Activated CD8-positive, alpha-beta memory T cell treated with anti-CD3 and anti-CD28 coated beads, Interleukin-2, amount 50 U/mL, for 24 hours (primary cell): Measurements from ENCODE around the gene CARD8.

Experiments
- DNase-seq: peaks from one replicate; pipeline ENCODE4 v3.0.0-alpha.2; 2020; ENCODE audit errors: extremely low read depth

The CARD8 gene

DNA sequence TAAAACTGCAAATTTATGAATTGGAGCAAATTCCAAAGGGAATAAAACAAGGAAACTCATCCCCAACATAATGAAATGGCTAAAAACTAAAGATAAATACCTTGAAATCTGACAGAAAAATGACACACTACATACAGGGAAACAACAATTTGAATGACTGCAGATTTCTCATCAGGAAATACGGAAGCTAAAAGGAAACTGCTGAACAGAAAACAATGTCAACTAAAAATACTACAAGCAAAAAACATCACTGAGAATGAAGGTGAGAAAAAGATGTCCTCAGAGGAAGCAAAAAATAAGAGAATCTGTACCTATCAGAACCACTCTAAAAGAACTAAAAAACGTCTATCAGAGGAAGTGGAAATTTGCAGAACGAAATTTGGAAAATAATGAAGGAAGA lies 45.7 kb downstream of the CARD8 start:
- DNase-seq: no peak

DNA sequence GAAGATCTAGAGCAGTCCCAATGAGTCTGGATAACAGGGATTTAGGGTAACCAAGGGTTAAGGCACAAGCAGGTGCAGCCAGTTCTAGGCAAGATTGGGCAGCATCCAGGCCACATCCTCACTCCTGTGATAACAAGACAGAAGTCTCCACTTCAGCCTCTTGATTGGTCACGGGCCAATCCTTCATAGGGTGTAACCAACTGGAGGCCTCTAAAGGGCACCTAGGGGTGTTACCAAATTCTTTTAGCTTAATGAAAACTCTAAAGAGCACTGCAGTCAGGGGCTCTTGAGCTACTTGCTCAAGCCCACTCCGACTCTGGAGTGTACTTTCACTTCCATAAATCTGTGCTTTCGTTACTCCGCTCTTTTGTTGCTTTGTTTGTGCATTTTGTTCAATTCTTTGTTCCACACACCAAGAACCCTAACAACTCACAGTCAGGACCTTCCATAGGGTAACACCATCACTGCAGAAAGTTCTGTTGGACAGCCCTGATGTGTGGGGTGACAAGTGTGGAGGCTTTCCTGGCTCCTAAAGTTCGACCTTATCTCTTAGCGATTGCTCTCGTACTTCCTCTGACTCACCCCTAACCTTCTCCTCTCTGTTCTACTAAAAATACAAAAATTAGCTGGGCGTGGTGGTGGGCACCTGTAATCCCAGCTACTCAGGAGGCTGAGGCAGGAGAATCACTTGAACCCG lies 49.2 kb downstream of the CARD8 start:
- no peak for DNase-seq

DNA sequence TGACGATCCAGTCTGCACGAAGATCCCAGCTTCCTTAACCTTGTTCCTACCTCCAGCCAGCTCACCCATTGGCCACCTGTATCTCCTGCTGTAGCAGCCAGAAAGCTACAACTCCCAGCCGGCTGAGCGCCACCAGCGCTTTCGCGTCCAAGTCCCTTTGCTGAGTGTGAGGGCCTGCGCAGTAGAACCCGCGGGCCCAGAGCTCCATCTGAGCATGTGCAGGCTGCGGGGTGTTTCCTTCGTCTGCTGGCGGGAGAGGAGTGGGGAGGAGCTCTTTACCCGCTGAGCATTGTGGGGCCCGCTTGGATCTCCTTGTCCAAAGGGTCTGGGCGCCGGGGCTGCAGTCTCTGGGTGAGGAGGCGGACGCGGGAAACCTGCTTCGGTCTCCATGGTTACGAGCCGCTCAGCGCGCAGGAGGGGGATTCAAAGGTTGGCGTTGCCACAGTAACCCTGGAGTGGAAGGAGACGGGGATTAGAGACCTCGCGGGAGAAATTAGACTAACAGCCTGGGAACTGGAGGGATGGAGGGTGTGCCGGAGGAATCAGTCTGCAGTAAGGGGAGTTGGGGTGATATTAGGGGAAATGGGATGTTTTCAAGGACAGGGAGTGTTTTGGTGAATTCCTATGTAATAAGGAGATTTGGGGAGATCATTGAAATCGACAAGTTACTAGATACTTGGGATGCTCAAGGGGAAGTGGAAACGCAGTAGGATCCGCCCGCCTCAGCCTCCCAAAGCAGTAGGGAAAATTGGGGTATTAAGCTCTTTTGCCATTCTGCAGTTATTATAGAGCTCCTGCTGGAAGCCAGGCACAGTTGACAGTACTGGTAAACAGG lies 51.7 kb downstream of the CARD8 start:
- peak; percentile 86 for DNase-seq

DNA sequence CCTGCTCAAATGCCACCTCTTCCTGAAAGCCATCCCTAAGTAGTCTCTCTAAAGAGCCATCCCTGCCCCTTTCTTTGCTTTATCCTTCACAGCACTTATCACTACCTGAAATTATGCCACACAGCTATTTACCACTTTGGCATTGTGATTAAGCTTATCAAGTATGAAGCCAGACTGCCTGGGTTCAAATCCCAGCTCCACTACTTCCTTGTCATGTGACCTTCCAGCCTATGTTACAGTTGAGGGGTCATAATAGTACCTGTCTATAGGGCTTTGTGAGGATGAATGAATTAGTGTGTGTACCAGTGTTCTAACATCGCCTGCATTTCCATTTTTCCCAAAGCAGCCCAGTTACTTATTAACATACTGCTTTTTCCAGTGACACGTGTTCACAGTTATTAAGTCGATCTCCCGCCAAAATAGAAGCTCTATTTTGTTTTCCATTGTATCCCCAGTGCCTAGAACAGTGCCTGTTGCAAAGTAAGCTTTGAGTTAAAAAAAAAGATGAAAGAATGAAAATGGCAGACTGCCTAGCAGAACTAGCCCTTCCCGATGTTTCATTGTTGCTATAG lies 52.4 kb downstream of the CARD8 start:
- DNase-seq: no peak

DNA sequence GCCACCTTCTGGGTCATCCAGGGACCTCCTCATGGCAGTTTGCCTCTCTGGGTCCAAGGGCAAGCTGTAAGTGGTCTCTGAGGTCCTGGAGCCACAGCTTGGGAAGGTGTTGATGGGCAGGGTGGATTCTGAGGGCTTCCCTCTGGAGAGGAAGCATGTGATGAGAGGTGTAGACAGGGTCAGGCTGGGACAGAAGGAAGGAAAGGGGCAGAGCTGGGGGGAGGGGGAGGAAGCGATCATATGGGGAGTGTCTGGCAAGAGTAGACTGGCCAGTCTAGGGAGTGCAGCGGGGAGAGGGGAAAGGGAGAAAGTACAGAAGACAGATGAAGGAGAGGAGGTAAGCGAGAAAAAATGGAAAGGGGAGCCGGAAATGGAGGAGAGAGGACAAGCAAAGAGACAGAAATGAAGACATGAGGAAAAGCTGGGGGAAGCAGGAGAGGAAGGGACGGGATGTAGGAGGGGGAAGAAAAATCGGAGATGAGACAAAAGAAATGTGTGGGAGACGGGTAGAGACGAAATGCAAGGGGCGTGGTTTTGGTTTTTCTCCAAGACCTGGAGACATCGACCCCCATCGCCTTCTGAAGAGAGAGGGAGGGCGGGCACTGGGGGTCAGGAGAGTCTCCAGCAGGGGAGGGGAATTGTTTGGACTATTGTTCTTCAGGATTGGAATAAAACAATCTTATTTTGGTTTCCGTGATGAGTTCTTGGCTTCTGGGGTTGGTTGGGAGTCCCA lies 58.6 kb downstream of the CARD8 start:
- no peak for DNase-seq

DNA sequence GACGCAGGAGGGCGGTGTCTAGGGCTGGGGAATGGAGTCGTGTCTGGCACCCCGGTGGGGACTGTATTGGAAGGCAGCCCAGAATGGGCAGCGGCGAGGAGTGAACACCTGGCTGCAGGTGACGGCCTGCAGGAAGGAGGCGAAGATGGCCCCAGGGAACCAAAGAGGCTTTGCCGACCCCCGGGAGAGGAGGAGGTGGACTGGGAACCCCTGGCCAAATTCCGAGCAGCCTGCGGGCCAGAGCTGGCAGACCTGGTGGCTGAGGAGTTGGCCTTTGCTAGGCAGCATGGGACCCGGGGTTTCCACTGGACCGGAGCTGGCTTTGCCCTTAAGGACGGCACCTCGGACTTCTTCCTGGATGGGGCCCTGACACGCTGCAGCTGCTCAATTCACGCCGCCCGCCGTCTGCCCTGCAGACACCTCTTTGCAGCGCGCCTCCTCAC lies 59.4 kb downstream of the CARD8 start:
- DNase-seq: no peak

DNA sequence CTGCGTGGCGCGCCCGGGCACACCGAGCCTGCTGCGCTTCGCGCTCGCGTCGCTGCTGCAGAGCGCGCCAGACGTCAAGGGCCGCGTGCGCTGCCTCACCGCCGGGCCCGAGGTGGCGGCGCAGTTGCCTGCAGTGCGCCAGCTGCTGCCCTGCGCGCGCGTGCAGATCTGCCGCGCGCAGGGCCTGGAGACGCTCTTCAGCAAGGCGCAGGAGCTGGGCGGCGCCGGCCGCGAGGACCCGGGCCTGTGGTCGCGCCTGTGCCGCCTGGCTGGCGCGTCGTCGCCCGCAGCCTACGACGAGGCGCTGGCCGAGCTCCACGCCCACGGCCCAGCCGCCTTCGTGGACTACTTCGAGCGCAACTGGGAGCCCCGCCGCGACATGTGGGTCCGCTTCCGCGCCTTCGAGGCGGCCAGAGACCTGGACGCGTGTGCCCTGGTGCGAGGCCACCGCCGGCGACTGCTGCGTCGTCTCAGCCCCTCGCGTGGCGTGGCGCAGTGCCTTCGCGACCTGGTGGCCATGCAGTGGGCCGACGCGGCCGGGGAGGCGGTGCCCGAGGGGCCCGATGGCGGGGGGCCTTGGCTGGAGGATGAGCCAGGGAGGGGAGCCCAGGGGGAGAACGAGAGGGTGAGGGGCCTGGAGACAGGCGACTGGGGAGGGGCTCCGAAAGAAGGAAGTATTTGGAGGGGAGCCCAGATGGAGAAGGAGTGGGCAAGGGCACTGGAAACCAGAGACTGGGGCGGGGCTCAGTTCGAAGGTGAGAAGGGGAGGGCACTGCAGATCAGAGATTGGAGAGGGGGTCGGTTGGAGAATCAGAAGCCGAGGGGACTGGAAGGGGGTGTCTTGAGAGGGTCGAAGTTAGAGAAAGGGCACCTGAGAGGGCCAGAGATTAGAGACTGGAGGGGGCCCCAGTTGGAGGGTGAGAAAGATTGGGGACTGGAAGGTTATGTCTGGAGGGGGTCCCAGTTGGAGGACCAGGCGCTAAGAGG lies 60.6 kb downstream of the CARD8 start:
- no peak for DNase-seq

DNA sequence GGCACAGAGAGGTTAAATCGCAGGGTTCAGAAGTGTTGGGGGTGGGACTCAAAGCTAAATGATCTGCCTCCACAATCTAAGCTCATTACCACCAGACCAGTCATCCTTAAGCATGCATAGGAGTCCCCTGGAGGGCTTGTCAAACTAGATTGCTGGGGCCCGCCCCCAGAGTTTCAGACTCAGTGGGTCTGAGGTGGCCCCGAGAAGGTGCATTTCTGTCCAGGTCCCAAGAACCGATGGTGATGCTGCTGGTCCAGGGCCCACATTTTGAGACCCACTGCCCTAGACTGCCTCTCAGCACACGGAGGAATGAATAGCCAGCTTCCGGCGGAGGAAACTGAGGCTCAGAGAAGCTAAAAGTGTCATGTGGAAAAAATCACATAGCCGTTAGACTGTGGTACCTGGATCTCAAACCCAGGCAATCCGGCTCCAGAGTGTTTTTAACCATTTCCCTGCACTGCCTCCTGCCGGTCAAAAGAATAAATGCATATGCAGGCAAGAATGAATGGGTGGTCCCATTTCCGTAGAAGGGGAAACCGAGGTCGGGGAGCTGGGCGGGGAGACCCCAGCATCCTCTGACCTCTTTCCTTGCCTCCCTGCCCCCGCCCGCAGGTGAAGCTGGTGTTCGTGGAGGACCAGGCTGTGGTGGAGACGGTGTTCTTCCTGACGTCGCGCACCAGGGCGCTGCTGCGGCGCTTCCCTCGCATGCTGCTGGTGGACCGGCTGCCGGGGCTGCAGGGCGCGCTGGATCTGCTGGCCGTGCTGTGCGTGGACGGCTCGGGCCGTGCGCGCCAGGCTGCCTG lies 61.5 kb downstream of the CARD8 start:
- no peak for DNase-seq

DNA sequence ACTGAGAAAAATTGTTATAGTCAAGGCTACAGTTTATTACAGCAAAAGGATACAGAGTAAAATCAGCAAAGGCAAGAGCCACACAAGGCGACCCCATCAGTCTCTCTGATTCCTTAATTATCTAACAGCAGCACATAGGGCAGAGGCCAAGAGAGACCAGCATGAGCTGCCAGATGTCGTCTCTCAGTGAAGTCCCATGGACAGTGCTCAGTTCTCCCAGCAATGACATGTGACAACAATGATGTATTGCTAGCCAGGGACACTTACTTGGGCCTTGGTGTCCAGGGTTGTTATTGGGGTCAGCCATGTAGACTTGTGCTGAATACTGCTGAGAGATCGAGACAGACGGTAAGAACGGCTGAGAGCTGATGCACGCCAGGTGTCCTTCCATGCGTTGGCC lies 63.0 kb downstream of the CARD8 start:
- DNase-seq: no peak

DNA sequence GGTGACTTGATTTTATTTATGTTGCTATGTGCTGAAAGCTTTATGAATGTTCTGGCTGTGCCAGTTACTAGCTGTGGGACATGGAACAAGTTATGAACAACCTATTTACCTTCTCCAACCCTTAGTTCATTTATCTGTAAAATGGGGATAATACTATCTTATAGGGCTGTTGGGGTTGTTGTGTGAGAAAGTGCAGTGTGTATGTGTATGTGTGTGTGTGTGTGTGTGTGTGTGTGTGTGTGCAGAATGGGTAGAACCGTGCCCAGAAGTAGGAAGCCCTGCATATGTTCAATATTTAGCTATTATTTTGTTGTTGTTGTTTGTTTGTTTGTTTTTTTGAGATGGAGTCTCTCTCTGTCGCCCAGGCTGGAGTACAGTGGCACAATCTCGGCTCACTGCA lies 64.8 kb downstream of the CARD8 start:
- DNase-seq: no peak

DNA sequence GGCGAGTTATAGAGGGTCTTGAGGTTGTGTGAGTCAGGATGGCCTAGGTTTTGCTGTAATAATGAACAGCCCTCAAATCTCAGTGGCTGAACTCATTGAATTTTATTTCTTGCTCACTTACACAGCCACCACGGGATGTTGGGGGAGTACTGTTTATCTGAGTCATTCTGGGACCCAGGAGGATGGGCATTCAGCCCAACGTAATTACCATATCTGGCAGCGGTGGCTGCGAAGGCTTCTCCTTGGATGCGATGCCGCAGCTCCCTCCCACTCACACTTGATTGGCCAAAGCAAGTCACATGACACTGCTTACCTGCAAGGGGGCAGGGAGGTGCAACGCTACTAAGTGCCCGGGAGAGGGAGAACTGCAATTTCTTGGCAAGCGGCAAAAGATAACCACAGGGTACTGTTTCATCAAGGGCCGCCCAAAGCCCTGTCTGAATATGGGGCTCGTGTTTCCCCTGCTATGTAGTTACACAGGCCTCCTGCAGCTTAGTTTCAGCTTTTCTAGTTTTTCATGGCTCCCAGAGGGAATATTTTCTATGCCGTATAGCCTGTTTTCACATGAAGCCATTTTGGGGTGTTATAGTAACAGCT lies 65.3 kb downstream of the CARD8 start:
- DNase-seq: no peak

DNA sequence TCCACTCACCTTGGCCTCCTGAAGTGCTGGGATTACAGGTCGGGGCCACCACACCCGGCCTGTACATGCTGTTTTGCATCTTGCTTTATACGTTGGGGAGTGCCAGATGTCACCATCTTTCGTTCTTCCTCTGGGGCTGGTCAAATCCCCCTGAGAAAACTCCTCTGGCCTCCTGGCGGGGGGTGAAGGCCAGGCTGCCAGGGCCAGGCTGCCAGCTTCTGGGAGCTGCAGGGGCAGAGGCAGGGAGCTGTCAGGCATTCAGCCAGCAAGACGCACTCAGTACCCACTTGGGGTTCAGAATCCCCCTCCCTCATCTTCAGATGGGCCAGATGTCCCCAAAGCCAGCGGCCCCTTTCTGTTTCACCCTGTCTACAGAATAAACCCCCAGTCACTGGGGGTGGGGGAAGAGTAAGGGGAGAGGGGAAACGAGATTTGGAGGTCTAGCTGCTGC lies 69.1 kb downstream of the CARD8 start:
- DNase-seq: no peak

DNA sequence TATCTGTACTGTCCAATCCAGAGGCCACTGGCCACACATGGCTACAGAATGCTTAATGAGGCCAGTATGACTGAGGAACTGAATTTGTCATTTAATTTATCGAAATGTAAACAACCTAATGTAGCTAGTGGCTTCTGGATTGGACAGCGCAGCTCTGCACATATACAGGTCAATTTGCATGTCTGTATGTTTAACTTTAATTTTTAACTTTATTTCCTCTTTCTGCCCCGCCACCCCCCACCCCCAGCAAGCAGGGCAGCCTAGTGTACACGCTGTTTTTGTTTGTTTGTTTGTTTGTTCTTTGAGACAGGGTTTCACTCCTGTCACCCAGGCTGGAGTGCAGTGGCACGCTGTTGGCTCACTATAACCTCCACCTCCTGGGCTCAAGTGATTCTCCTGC lies 69.7 kb downstream of the CARD8 start:
- DNase-seq: no peak

DNA sequence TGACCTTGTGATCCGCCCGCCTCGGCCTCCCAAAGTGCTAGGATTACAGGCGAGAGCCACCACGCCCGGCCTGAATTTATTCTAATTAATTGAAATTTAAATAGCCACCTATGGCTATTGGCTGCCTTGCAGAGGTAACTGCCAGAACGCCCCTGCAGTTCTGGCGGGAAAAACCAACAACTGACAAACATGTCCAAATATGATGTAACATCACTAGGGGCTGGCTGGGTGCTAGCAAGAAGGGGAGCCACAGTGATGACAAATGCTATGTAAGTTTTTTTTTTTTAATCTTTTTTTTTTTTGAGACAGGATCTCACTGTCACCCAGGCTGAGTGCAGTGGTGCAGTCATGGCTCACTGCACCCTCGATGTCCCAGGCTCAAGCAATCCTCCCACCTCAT lies 72.4 kb downstream of the CARD8 start:
- DNase-seq: no peak

DNA sequence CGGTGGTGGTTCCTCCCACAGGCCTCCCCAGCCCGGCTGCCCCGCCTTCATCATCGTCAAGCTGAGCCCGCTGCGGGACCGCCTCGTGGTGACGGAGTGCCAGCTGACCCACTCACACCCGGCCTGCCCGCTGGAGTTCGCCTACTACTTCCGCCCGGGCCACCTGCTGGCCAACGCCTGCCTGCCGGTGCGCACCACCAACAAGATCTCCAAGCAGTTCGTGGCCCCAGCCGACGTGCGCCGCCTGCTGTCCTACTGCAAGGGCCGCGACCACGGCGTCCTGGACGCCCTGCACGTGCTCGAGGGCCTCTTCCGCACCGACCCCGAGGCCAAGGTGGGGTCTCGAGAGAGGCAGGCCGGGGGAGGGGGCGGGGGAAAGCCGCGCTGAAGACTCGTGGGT lies 73.3 kb downstream of the CARD8 start:
- DNase-seq: no peak

DNA sequence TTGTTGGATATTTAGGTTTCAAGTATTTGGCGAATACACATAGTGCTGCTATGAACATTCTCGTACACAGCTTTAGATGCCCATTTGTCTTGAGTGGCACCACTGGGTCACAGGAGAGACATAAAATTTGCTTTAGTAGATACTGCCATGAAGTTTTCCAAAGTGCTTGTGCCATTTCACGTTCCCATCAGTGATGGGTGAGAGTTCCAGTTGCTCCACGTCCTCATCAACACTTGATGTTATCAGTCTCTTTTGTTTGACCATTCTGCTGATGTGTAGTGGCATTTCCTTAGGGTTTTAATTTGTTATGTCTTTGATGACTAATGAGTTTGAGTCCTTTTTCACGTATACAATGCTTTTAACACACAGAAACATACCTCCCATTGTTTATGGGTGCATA lies 74.2 kb downstream of the CARD8 start:
- no peak for DNase-seq

DNA sequence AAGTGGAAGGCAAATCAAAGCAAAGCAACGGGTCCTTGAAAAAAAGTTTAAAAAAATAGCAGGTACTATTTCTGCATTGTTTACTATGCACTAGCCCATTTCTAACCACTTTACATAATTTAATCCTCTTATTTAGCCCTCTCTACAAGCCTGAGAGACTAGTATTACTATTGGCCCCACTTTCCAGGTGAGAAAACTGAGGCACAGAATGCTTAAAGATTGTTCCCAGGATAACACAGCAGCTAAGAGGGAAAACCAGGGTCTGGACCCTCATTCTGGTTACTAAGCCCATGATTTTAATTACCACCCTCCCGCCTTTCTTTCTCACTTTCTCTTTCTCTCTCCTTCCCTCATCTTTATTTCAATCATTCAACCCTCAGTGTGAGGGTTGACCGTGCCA lies 79.5 kb downstream of the CARD8 start:
- DNase-seq: no peak

DNA sequence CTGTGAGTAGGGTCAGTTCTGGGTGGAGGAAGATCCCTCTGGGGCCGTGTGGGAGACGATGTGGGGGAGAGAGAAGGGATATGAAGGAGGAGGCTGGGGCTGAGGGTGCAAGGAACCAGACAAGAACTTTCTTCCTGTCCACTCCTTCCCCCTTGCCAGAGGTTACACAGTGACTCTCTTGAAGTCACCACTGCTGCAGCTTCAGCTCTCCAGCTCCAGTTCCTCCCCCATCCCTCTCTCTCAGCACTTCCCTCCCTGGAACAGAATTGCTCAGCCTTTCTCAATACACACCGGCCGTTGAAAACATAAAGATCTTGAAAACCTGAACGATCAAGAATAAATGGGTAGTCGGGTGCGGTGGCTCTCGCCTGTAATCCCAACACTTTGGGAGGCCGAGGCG lies 80.1 kb downstream of the CARD8 start:
- DNase-seq: no peak

DNA sequence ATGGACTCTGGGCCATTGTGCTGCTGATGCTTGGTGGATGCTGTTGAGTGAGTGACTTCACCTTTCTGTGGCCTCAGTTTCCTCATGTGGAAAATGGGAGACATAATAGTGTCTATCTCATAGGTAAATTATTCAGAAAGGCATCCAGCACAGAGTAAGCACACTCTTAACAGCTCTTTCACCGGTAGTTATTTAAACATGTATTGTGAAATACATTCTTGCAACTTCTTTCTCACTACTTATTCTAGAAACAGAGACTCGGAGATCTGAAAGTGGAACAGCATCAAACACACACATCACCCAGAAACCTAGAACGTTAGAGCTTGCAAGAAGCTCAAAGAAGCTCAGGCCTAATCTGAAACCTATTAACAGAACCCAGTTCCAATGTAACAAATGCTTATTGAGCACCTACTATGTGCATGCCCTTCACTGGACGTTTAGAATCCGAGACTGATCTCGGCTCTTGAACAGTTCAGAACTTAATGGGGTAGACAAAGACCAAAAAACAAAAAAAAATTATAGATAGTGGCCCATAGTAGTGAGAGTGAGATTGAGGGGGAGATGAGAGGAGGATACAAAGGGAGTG lies 81.2 kb downstream of the CARD8 start:
- DNase-seq: no peak
